Testis (tissue), 2 donors: ENCODE measurements around the gene SLMAP.

Source experiments
- POLR2A ChIP-seq: fragments of 450-650 bp; IDR thresholded peaks from one replicate; pipeline ENCODE4 v1.6.1; 2017; ENCODE audit warnings: antibody characterized with exemption, mild to moderate bottlenecking, moderate library complexity
- TF ChIP-seq, protein P1 (sequence below), 3 experiments: fragments of 450-650 bp in 2 of 3; fragments of 200-600 bp in 1 of 3; sonication (generic) in 1 of 3; IDR thresholded peaks; one replicate each; pipeline ENCODE4 v1.5.1; 2016 to 2019; ENCODE audit warnings: antibody characterized with exemption in 3 of 3, mild to moderate bottlenecking in 2 of 3, moderate library complexity in 1 of 3

GRCh38 chr3:57910990-57911389 lies 154.9 kb downstream of the SLMAP start:
- TF ChIP-seq, protein P1, sequence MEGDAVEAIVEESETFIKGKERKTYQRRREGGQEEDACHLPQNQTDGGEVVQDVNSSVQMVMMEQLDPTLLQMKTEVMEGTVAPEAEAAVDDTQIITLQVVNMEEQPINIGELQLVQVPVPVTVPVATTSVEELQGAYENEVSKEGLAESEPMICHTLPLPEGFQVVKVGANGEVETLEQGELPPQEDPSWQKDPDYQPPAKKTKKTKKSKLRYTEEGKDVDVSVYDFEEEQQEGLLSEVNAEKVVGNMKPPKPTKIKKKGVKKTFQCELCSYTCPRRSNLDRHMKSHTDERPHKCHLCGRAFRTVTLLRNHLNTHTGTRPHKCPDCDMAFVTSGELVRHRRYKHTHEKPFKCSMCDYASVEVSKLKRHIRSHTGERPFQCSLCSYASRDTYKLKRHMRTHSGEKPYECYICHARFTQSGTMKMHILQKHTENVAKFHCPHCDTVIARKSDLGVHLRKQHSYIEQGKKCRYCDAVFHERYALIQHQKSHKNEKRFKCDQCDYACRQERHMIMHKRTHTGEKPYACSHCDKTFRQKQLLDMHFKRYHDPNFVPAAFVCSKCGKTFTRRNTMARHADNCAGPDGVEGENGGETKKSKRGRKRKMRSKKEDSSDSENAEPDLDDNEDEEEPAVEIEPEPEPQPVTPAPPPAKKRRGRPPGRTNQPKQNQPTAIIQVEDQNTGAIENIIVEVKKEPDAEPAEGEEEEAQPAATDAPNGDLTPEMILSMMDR (IDR thresholded peaks at IDR 0.05): peak in 1 of 3 experiments; percentile 19
- no peak for TF ChIP-seq POLR2A
